Inflammatory macrophage (primary cell): ENCODE data around the gene MCM9.
"Not testable (repeated sequence)": the region's sequence is repeated elsewhere in the genome, so short reads cannot be mapped to it uniquely, and the experiment has no call there.

Experiments used
- DNase-seq, 2 donors: peaks; one replicate each; pipeline ENCODE4 v3.0.0-alpha.2; 2020 to 2022

Gene MCM9

GRCh38 chr6:118893064-118893806 is 41.7 kb downstream of the MCM9 start:
- peak; percentile 57 to 69 for DNase-seq

- peak; percentile 21 to 22 for DNase-seq
Observed at GRCh38 chr6:118892355-118892991, 42.5 kb downstream of the MCM9 start.

- DNase-seq: peak; percentile 60 to 76
Observed at GRCh38 chr6:118890997-118891790, 43.8 kb downstream of the MCM9 start.

GRCh38 chr6:118889163-118889562 is 45.8 kb downstream of the MCM9 start:
- no peak for DNase-seq

GRCh38 chr6:118886641-118887040 is 48.3 kb downstream of the MCM9 start:
- DNase-seq: no peak

- DNase-seq: no peak
Observed at GRCh38 chr6:118882314-118882905, 52.5 kb downstream of the MCM9 start.

GRCh38 chr6:118881440-118882313 is 53.3 kb downstream of the MCM9 start:
- peak; percentile 6 to 23 for DNase-seq

GRCh38 chr6:118877806-118878205 is 57.2 kb downstream of the MCM9 start:
- no peak for DNase-seq

GRCh38 chr6:118876814-118877213 is 58.1 kb downstream of the MCM9 start:
- no peak for DNase-seq

- DNase-seq: no peak
Observed at GRCh38 chr6:118876198-118876597, 58.8 kb downstream of the MCM9 start.

- no peak for DNase-seq
Observed at GRCh38 chr6:118875672-118876071, 59.3 kb downstream of the MCM9 start.

- no peak for DNase-seq
Observed at GRCh38 chr6:118873239-118873638, 61.7 kb downstream of the MCM9 start.

GRCh38 chr6:118872726-118873125 is 62.2 kb downstream of the MCM9 start:
- DNase-seq: no peak

GRCh38 chr6:118872318-118872717 is 62.6 kb downstream of the MCM9 start:
- DNase-seq: no peak

GRCh38 chr6:118871331-118871730 is 63.6 kb downstream of the MCM9 start:
- no peak for DNase-seq

- peak in 1 of 2 donors; percentile 55 for DNase-seq
Observed at GRCh38 chr6:118869894-118870589, 64.9 kb downstream of the MCM9 start.

- DNase-seq: no peak
Observed at GRCh38 chr6:118869350-118869749, 65.6 kb downstream of the MCM9 start.

GRCh38 chr6:118868901-118869300 is 66.1 kb downstream of the MCM9 start:
- not testable (repeated sequence) for DNase-seq

- no peak for DNase-seq
Observed at GRCh38 chr6:118867181-118867580, 67.8 kb downstream of the MCM9 start.

- no peak for DNase-seq
Observed at GRCh38 chr6:118865100-118865391, 69.9 kb downstream of the MCM9 start.

GRCh38 chr6:118864341-118865099 is 70.4 kb downstream of the MCM9 start:
- peak; percentile 5 to 59 for DNase-seq
